A673 (cell line): ENCODE results near the gene GSG1. TPM values are rescaled to one million over a fixed set of nuclear protein-coding genes. Genes with fewer than 3 reads are reported as not detected.

ENCODE experiments used
- BruUV-seq: library from RNA; stranded (reverse); fragments of 400-500 nt; replicated peaks from 2 replicates; lab custom pipeline; 2021; lab: Mats Ljungman, UMichigan
- CTCF ChIA-PET: fragments of 300-600 bp; sonication (Branson Sonifier 250); formaldehyde crosslinking; loops from one replicate; lab custom pipeline; 2022; ENCODE audit warnings: antibody characterized with exemption; lab: Charles Lee
- POLR2A ChIA-PET: fragments of 300-600 bp; sonication (Branson Sonifier 250); formaldehyde crosslinking; loops from one replicate; lab custom pipeline; 2022; ENCODE audit warnings: antibody characterized with exemption; ENCODE audit not compliant: low non-redundant PET; lab: Charles Lee
- DNase-seq: peaks from one replicate; pipeline ENCODE4 v3.0.0-alpha.2; 2015; ENCODE audit warnings: low spot score
- H3K27ac ChIP-seq: fragments of 200-600 bp; sonication (generic); 2 replicates; pipeline ENCODE4 v1.5.1; 2016; ENCODE audit warnings: mixed run types, low read depth, mild to moderate bottlenecking, mixed read lengths, antibody characterized with exemption, low read length; ENCODE audit not compliant: poor library complexity, severe bottlenecking
- H3K27me3 ChIP-seq: fragments of 200-600 bp; sonication (generic); replicated peaks from 2 replicates; pipeline ENCODE4 v1.6.1; 2017; ENCODE audit warnings: mixed run types, low read depth, mild to moderate bottlenecking, mixed read lengths, antibody characterized with exemption, low read length; ENCODE audit not compliant: insufficient read depth, poor library complexity
- H3K36me3 ChIP-seq: fragments of 200-600 bp; sonication (generic); 2 replicates; pipeline ENCODE4 v1.6.1; 2016; ENCODE audit warnings: mixed run types, mild to moderate bottlenecking, mixed read lengths, antibody characterized with exemption, low read length; ENCODE audit not compliant: insufficient read depth, poor library complexity, severe bottlenecking
- H3K4me1 ChIP-seq: fragments of 200-600 bp; sonication (generic); 2 replicates; pipeline ENCODE4 v1.6.1; 2017; ENCODE audit warnings: mixed run types, mild to moderate bottlenecking, mixed read lengths, antibody characterized with exemption, low read length; ENCODE audit not compliant: insufficient read depth, poor library complexity, severe bottlenecking
- H3K4me3 ChIP-seq: fragments of 200-600 bp; sonication (generic); 2 replicates; pipeline ENCODE4 v1.5.1; 2016; ENCODE audit warnings: low read depth, mixed run types, mild to moderate bottlenecking, mixed read lengths, low read length; ENCODE audit not compliant: poor library complexity, severe bottlenecking
- H3K9me3 ChIP-seq: fragments of 200-600 bp; sonication (generic); 2 replicates; pipeline ENCODE4 v1.6.1; 2016; ENCODE audit warnings: mixed run types, low read depth, mild to moderate bottlenecking, mixed read lengths, antibody characterized with exemption, low read length; ENCODE audit not compliant: poor library complexity, severe bottlenecking
- EZH2 ChIP-seq: fragments of 200-600 bp; sonication (generic); IDR thresholded peaks from 2 replicates; pipeline ENCODE4 v1.6.1; 2017; ENCODE audit warnings: borderline replicate concordance, low read depth, mild to moderate bottlenecking, mixed read lengths, antibody characterized with exemption, low read length; ENCODE audit not compliant: poor library complexity, severe bottlenecking
- intact Hi-C: fragments of 100-400 bp; cut with micrococcal nuclease; formaldehyde crosslinking; loops from one replicate; pipeline ENCODE4 v1.10.0; 2022; ENCODE audit not compliant: unreplicated experiment
- total RNA-seq: library from RNA; stranded (reverse); gene quantifications from 2 replicates; pipeline ENCODE4 v1.2.3, GENCODE V29; 2021
- TF ChIP-seq, protein P1 (sequence below): fragments of 300-800, 200-600 bp; sonication (generic); conservative IDR thresholded peaks from 2 replicates; pipeline ENCODE4 v1.5.1; 2017; ENCODE audit warnings: low read depth, mild to moderate bottlenecking, antibody characterized with exemption, low read length, moderate library complexity, mixed read lengths

GSG1 gene
- total RNA-seq, 1 experiment from 2014 or later, result 0.24 TPM

DNA sequence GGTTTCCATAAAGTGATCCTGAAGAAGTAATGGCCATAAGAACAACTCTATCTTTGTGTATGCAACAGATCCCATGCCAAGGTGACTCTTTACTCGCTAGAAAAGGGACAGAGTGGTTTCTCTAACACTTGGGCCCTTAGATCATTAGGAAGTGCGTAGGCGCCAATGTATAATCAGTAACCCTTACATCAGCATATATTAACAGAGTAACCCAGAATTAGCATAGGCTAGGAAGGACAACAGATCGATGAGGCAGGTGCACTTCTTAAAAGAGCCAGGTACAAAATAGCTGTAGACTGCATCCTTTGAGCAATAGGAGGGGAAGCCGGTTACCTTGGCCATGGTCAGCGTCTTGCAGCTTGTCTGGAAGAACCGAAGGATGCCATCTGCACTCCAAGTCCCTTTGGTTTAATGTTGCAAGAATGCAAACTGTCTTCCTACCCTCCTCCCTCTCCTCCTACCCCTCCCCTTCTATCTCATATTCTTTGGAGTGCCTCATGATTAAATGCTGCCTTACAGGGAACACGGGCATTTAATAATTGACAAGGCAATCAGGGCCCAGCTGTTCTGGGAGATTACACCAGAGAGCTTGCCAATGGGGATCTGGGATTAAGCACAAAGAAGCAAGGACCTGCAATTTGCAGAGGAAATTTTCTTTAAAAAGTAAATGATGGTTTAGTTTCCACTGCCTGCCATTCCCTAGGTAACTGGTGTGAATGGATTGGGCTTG is 8.0 kb downstream of the GSG1 start:
- H3K4me3 ChIP-seq, result no peak overlapping the region
- H3K27ac ChIP-seq, result no peak overlapping the region
- TF ChIP-seq, protein P1, sequence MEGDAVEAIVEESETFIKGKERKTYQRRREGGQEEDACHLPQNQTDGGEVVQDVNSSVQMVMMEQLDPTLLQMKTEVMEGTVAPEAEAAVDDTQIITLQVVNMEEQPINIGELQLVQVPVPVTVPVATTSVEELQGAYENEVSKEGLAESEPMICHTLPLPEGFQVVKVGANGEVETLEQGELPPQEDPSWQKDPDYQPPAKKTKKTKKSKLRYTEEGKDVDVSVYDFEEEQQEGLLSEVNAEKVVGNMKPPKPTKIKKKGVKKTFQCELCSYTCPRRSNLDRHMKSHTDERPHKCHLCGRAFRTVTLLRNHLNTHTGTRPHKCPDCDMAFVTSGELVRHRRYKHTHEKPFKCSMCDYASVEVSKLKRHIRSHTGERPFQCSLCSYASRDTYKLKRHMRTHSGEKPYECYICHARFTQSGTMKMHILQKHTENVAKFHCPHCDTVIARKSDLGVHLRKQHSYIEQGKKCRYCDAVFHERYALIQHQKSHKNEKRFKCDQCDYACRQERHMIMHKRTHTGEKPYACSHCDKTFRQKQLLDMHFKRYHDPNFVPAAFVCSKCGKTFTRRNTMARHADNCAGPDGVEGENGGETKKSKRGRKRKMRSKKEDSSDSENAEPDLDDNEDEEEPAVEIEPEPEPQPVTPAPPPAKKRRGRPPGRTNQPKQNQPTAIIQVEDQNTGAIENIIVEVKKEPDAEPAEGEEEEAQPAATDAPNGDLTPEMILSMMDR, result no peak
- no peak for TF ChIP-seq EZH2
- no peaks in the 10 kb centered on the region for H3K9me3 ChIP-seq
- H3K36me3 ChIP-seq, result no peaks in the 10 kb centered on the region
- intact Hi-C loops, result loop anchor here (5.0 kb wide), 1 partner anchor 108 kb away; no protein-coding TSS in a partner anchor
- ChIA-PET CTCF (no interaction called here), POLR2A (no interaction called here)
- no TSS peak for BruUV-seq
- H3K27me3 ChIP-seq, result no peaks in the 10 kb centered on the region
- H3K4me1 ChIP-seq, result peaks cover 57% of the 10 kb centered on the region
- peak; percentile 42 for DNase-seq

GRCh38 chr12:13094367-13094766 is 9.1 kb downstream of the GSG1 start:
- Histone ChIP-seq H3K27me3 (no peaks in the 10 kb centered on the region), H3K9me3 (no peaks in the 10 kb centered on the region), H3K4me3 (no peak overlapping the region), H3K36me3 (no peaks in the 10 kb centered on the region), H3K27ac (no peak overlapping the region), H3K4me1 (peaks cover 46% of the 10 kb centered on the region)
- POLR2A ChIA-PET, result no interaction called here
- no peak for DNase-seq
- BruUV-seq, result no TSS peak
- CTCF ChIA-PET, result no interaction called here
- TF ChIP-seq EZH2, result no peak
- TF ChIP-seq, protein P1, result no peak
- intact Hi-C loops, result no loop called here

GRCh38 chr12:13093848-13094220 is 9.6 kb downstream of the GSG1 start:
- no peaks in the 10 kb centered on the region for H3K9me3 ChIP-seq
- H3K4me3 ChIP-seq, result no peak overlapping the region
- POLR2A ChIA-PET, result no interaction called here
- H3K36me3 ChIP-seq, result no peaks in the 10 kb centered on the region
- peak; percentile 46 for DNase-seq
- CTCF ChIA-PET, result no interaction called here
- intact Hi-C loops, result no loop called here
- TF ChIP-seq, protein P1, result no peak
- TF ChIP-seq EZH2, result no peak
- BruUV-seq, result no TSS peak
- no peak overlapping the region for H3K27ac ChIP-seq
- H3K4me1 ChIP-seq, result peaks cover 41% of the 10 kb centered on the region
- H3K27me3 ChIP-seq, result no peaks in the 10 kb centered on the region
